Left colon (tissue), 2 donors: ENCODE measurements around the gene CYP2A6. TPM values are rescaled to one million over a fixed set of nuclear protein-coding genes. Genes with fewer than 3 reads are reported as not detected.
A peak's percentile ranks its signal among the peaks of the same experiment; 100 is the strongest.
"Not testable (repeated sequence)": the region's sequence is repeated elsewhere in the genome, so short reads cannot be mapped to it uniquely, and the experiment has no call there.

ENCODE experiments used
- ATAC-seq: fragments of 200-7000 bp; cut with Tn5 transposase; one replicate; pipeline ENCODE4 v1.9.1; 2020; ENCODE audit warnings: mild to moderate bottlenecking, moderate library complexity
- DNase-seq, 2 donors: peaks; one replicate each; pipeline ENCODE4 v3.0.0-alpha.2; 2020
- intact Hi-C, 2 donors: fragments of 100-400 bp; cut with DNase I in 1 of 2; cut with micrococcal nuclease in 1 of 2; formaldehyde crosslinking; loops; one replicate each; pipeline versions ENCODE4 v1.11.2 to v1.14.0; 2022; cut with DNase I, micrococcal nuclease
- total RNA-seq, 2 donors: library from RNA; stranded (reverse); fragmentation: NEBNext Ultra II Directional; extraction: Animal tissue kit (Norgen Biotek cat#: 25700); gene quantifications; one replicate each; pipeline ENCODE4 v1.2.1, GENCODE V29; 2021
- donor health status: DM: no; HTN: no; CAD: no.
- donor health status: DM: yes; HTN: yes; CAD: no.

CYP2A6 gene
- total RNA-seq, 2 donors from 2014 or later, result not detected

DNA sequence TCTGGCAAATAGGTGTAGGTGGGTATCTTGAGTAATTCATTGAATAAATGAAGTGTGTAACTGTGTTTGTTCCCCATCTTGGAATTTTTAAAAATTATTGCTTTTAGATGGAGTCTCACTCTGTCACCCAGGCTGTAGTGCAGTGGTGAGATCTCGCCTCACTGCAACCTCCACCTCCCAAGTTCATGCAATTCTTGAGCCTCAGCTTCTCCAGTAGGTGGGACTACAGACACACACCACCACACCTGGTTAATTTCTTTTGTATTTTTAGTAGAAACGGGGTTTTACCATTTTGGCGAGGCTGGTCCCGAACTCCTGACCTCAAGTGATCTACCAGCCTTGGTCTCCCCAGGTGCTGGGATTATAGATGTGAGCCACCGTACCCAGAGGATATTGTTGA is 7.9 kb upstream of the CYP2A6 start:
- no peak for ATAC-seq
- no peak for DNase-seq
- intact Hi-C loops, result no loop called here

DNA sequence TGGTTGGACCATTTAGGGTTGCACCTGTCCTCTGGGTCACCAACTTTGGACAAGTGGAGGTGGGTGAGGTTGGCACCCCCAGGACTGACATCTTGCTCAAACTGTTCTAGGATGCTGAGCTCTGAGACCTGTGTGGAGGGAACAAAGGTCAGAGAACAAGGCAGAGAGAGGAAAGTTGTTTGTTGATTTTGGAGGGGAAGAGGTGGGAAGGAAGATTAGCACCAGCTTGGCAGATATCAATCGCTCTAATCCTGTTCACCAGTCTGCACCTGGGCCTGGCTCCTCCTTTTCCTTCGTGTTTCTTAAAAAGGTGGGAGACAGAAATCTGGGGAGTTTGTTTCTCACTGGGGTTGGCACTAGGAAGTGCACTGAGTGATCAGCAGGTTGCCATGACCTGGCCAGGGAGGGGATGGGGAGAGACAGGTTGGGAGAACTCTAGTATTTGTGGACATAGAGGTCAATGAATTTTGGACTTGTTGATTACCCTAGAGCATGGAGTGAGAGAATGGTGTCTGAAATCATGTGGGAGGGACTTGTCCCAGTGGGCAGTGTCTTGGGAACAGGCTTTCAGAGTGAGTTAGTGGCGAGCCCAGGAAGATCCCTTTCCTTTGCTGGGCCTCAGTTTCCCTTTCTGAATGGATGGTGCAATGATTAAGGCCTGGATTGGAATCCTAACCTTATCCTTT is 2.4 kb upstream of the CYP2A6 start:
- peak; percentile 87 for ATAC-seq
- DNase-seq, intact Hi-C loops: not testable (repeated sequence)

DNA sequence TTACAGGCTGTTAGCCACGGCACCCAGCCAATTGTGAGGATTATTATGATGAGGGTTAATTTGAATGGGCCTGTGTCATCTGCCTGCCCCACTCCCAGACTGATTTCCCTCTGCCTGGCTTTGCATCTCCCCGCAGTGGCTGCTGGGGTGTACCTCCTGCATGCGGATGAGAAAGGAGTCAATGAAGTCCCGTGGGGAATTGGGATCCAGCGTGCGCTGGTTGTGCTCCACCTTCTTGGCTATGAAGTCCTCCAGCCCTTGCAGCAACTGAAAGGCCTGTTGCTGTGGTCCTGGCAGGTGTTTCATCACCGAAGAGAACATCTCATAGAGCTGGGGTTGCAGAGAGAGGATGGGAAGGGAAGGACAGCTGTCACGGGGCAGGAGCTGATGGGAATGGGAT is 3.5 kb downstream of the CYP2A6 start:
- intact Hi-C loops, DNase-seq, ATAC-seq: not testable (repeated sequence)

DNA sequence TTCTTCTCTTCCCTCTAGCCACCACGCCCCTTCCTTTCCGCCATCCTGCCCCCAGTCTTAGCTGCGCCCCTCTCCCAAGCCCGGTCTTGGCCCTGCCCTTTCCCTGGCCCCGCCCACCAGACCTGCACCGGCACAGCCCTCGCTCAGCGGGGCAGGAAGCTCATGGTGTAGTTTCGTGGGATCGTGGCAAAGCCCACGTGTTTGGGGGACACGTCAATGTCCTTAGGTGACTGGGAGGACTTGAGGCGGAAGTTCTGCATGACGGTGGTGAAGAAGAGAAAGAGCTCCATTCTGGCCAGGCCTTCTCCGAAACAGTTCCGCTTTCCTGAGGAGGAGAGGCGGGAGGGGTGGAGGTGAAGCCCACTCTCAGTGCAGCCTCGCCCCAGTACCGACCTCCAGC is 6.6 kb downstream of the CYP2A6 start:
- DNase-seq (peak; percentile 51 to 55), ATAC-seq (peak; percentile 75)
- intact Hi-C loops, result not testable (repeated sequence)

DNA sequence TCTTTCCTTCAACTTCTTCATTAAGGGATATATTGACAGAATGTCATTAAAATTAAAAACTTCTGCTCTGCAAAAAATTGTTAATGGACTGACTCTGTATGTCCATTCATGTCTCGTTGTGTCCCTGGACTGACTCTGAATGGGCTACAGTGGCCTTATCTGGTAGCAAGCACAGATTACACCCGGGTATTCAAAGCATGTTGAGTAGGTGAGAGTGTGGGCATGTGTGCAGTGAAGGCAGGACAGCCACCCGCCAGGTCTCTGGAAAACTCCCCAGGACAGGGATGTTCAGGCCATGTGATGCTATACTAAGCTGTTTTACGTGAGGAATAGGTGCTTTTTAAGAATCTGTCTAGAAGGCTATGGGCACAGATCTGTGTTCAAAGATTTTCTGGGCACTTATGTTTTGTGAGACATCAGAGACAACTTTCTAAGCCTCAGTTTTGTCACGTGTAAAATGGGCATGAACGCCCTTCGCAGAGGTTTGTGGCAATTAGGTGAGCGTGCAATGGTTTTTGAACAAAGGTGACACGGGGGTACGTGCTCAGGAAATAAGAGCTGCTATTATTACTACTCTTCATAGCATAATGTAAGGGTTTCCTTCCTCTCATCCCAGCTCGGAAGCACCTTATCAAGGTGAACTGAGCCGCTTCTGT is 7.1 kb downstream of the CYP2A6 start:
- intact Hi-C loops, ATAC-seq, DNase-seq: not testable (repeated sequence)

DNA sequence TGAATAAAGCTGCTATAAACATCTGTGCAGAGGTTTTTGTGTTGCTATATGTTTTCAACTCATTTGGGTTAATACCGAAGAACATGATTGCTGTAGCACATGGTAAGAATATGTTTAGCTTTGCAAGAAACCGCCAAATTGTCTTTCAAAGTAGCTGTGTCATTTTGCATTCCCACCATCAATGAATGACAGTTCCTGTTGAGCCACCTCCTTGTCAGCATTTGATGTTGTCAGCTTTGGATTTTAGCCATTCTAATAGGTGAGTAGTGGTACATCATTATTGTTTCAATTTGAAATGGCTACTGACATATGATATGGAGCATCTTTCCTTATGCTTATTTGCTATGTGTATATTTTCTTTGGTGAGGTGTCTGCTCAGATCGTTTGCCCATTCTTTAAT is 8.2 kb downstream of the CYP2A6 start:
- ATAC-seq, DNase-seq, intact Hi-C loops: not testable (repeated sequence)

DNA sequence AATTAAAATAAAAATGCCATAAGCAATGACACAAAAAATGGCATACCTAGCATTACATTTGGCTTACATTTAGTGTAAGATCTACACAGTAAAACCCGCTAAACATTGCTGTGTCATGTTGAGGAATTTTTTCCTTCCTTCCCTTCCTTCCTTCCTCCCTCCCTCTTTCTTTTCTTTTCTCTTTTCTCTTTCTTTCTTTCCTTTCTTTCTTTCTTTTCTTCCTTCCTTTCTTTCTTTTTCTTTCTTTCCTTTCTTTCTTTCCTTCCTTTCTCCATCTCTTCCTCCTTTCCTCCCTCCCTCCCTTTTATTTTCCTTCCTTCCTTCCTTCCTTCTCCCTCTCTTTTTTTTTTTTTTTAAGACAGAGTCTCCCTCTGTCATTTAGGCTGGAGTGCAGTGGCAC is 11.8 kb downstream of the CYP2A6 start:
- intact Hi-C loops, result not testable (repeated sequence)

DNA sequence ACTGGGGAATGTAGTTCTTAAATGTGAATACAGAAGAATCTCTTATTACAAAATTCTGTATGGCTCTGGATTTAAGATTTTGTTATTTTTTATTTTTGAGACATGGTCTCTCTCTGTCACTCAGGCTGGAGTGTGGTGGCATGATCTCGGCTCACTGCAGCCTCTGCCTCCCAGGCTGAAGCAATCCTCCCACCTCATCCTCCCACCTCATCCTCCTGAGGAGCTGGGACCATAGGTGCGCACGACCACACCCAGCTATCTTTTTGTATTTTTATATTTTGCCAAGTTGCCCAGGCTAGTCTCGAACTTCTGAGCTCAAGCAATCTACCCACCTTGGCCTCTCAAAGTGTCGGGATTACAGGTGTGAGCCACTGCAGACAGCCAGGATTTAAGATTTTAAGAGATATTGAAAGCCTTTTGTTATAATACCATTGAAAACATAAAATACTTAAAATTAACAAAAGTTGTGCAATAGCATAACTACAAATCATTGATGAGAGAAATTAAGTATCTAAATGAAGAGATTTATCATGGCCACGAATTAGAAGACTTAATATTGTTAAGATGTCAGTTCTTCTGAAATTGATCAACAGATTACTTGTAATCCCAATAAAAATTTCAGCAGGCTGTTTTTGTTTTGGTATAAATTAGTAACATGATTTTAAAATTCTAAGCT is 13.4 kb downstream of the CYP2A6 start:
- intact Hi-C loops, result no loop called here
- no peak for ATAC-seq
- DNase-seq, result no peak

More for the DNA sequence above, 11.8 kb downstream of the CYP2A6 start:
- not testable (repeated sequence) for ATAC-seq, DNase-seq

DNA sequence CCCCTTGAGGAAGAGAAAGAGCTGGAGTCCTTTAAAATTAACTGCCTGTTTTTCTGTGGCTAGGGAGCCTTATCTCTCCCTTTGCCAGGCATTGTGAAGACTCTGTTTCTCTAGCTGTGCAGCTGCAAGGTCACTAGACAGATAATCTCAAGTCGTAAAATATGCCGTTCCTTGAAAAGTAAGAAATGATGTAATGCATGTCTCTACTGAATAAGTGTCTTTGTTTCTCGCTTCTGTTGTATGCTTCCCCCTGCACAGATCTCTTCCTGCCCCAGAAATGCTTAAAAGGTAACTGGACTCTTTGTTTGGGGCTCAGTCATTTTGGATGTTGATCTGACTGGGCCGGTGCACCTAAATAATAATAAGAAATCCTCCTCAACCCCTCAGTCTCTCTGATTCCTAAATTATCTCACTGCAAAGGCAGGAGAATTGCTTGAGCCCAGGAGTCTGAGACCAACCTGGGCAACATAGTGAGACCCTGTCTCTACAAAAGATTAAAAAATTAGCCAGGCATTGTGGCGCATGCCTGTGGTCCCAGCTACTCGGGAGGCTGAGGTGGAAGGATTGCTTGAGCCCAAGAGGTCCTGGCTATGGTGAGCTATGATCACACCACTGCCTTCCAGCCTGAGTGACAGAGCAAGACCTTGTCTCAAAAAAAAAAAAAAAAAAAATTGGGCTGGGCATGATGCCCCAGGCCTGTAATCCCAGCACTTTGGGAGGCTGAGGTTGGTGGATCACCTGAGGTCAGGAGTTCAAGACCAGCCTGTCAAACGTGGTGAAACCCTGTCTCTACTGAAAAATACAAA is 16.3 kb downstream of the CYP2A6 start:
- intact Hi-C loops, DNase-seq: not testable (repeated sequence)
- peak; percentile 21 for ATAC-seq

DNA sequence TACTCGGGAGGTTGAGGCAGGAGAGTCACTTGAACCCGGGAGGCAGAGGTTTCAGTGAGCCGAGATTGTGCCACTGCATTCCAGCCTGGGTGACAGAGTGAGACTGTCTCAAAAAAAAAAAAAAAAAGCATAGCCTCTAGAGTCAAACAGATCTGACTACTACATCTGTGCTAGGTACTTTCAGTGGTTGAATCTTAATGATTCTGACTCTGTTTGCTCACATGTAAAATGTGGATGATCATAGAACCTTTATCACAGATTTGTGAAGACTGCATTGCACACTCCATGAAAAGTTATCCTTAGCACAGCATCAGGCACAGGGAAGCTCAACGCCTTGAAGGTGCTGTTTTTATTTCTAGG is 17.8 kb downstream of the CYP2A6 start:
- peak; percentile 8 for ATAC-seq
- DNase-seq, intact Hi-C loops: not testable (repeated sequence)

DNA sequence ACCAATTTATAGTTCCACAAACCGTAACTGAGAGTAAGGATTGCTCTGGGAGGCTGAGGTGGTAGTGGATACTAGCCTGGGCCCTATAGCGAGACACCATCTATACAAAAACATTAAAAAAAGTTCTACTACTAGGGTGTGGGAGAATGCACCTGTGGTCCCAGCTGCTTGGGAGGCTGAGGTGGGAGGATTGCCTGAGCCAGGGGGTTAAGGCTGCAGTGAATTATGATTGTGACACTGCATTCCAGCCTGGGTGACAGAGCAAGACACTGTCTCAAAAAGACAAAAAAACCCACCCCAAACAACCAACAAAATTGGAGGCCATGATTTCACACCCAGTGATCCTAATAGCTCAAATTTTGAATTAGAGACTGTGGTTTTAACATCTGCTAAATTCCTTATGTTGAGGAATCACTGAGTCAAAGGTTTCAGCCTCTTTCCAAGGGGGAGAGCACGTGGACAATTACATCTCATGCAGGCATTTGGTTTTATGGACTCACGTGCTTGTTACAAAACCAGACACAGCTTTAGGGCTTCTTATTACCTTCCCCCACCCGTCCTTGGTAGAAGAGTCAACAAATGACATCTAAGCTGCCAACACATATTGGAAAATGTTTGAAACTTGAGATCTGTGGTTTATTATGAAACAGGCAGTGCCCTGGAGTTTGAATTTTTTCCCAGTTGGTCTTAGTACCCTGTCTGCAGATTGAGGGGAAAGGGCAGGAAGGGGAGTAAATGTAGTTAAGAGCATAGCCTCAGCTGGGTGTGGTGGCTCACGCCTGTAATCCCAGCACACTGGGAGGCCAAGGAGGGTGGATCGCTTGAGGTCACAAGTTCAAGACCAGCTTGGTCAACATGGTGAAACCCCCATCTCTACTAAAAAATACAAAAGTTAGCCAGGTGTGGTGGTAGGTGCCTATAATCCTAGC is 18.5 kb downstream of the CYP2A6 start:
- peak; percentile 91 for ATAC-seq
- DNase-seq, result peak; percentile 29 to 66
- intact Hi-C loops, result no loop called here

DNA sequence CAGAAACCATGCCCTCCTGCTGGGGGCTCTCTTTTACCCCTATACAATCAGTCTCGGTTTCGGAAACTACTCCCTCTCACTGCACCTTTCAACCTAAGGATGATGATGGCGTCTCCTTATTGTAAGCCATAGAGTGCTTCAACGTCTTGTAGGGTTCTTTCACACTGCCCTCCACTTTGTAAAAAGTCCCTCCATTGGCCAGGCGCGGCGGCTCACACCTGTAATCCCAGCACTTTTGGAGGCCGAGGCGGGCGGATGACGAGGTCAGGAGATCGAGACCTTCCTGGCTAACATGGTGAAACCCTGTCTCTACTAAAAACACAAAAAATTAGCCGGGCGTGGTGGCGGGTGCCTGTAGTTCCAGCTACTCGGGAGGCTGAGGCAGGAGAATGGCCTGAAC is 19.5 kb downstream of the CYP2A6 start:
- intact Hi-C loops, DNase-seq, ATAC-seq: not testable (repeated sequence)

DNA sequence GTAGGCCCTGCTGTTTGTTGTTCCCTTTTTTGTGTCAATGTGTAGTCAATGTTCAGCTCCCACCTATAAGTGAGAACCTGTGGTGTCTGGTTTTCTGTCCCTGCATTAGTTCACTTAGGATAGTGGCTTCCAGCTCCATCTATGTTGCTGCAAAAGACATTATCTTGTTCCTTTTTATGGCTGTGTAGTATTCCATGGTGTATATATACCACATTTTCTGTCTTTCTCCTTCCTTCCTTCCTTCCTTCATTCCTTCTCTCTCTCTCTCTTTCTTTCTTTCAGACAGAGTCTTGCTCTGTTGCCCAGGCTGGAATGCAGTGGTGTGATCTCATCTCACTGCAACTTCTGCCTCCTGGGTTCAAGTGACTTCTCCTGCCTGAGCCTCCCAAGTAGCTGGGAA is 21.0 kb downstream of the CYP2A6 start:
- no peak for ATAC-seq
- intact Hi-C loops, result no loop called here
- DNase-seq, result no peak

DNA sequence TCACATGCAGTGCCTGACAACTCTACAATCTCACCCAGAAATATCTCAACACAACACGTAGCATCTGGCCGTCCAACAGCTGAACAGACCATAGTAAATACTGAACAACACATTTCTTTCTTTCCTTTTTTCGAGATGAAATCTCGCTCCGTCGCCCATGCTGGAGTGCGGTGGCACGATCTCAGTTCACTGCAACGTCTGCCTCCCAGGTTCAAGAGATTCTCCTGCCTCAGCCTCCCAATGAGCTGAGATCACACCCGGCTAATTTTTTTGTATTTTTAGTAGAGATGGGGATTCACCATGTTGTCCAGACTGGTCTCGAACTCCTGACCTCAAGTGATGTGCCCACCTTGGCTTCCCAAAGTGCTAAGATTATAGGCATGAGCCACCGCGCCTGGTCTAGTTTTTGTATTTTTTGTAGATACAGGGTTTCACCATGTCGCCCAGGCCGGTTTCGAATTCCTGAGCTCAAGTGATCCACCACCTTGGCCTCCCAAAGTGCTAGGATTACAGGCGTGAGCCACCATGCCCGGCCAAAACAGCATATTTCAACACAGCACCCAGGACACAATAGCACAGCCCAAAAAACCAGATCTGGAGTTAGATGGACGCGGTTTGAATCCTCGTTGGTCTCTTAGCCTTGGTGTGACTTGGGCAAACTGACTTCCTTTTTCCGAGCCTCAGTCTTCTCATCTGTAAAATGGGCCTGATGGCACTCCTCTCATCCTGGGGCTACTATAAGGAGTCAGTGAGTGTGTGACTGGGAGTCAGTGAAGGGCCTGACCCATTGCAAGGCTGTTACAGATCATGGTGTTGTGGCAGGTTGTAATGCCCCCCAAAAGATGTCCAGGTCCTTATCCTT is 22.6 kb downstream of the CYP2A6 start:
- ATAC-seq (no peak), DNase-seq (no peak)
- intact Hi-C loops, result no loop called here

DNA sequence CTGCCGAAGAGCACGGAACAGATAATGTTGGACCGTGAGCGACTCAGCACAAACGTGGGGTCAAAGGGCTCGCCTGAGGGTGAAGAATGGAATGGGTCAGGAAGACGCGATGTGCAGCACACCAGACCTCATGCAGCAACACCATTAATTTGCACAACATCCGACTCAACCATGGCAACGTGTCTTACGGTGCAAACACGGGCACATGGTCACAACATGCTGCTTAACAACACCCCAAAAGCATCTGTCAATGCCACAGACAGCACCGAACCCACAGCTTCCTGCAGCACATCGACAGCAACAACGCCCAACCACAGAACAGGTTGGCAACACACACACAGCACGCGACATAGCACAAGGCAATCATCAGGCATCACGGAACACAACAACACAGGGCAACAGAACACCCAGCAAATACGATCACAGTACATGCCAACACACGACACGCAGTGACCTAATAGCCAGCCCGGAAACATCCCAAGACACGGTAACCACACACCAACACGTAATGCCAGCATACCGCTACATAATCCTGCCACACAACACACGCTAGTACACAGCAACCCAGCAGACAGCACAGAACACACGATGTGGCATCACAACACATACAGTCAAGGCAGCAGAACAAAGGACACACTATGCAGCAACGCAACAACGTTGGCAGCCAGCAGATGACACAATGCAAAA is 23.4 kb downstream of the CYP2A6 start:
- ATAC-seq, DNase-seq, intact Hi-C loops: not testable (repeated sequence)

DNA sequence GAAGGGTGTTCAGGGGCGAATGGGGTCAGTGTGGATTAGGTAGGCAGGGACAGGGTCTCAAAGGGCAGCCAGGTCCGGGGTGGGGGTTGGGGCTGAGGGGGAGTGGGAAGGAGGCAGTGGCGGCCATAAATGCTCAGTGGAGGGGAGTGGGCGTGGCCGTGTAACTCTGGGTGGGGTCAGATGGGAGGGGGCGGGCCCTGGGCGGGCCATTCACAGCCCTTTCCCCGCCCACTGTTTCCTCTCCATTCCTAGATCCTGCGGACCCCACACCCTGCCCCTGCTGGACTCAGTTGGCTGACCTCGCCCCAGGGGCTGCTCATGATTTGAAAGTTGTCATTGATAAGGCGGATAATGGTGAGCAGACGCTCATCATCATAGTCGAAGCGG is 23.9 kb downstream of the CYP2A6 start:
- intact Hi-C loops, DNase-seq, ATAC-seq: not testable (repeated sequence)
